HEK293T (cell line): ENCODE results near the gene APOBEC2.

ENCODE experiments used
- BHLHE40 ChIP-seq: fragments of 450-650 bp; IDR thresholded peaks from 2 replicates; pipeline ENCODE4 v1.6.1; 2016; ENCODE audit warnings: mild to moderate bottlenecking, moderate library complexity, borderline replicate concordance
- FOXA1 ChIP-seq: fragments of 450-650 bp; IDR thresholded peaks from 2 replicates; pipeline ENCODE4 v1.6.1; 2016; ENCODE audit warnings: mild to moderate bottlenecking
- L3MBTL2 ChIP-seq: fragments of 450-650 bp; conservative IDR thresholded peaks from 2 replicates; pipeline ENCODE4 v1.6.1; 2016; ENCODE audit warnings: mild to moderate bottlenecking
- NFRKB ChIP-seq: fragments of 450-650 bp; IDR thresholded peaks from 2 replicates; pipeline ENCODE4 v1.6.1; 2016; ENCODE audit warnings: mild to moderate bottlenecking, moderate library complexity
- SP1 ChIP-seq: fragments of 450-650 bp; IDR thresholded peaks from 2 replicates; pipeline ENCODE4 v1.6.1; 2017
- SUZ12 ChIP-seq: fragments of 450-650 bp; IDR thresholded peaks from 2 replicates; pipeline ENCODE4 v1.6.1; 2016; ENCODE audit warnings: mild to moderate bottlenecking
- ZNF384 ChIP-seq: fragments of 450-650 bp; IDR thresholded peaks from 2 replicates; pipeline ENCODE4 v1.6.1; 2016
- TF ChIP-seq, protein P1 (sequence below): fragments of 450-650 bp; IDR thresholded peaks from 2 replicates; pipeline ENCODE4 v1.6.1; 2016

DNA sequence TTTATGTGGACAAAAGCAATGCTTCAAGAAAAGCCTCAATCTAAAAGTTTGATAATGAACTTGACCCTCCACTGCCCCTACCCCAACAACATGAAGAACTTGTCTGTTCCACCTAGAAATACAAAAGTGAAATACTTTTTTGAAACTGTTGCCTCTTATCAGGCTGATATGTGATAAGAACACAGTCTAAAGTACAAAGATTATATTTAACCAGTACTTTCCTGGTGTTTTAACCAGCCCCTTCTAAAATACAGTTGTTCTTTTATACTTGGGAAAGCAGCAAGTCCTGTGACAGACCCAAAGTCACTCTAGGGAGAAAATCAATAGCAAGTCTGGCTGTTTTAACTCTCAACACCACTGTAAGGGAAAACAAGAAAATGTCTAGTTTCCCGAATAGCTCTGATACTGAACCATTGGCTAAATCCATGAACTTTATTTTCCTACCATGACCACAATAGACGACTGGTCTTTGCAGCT is 12.6 kb downstream of the APOBEC2 start:
- TF ChIP-seq FOXA1 (no peak), BHLHE40 (no peak), SUZ12 (no peak), ZNF384 (no peak), SP1 (no peak), L3MBTL2 (no peak), NFRKB (no peak)
- TF ChIP-seq, protein P1, sequence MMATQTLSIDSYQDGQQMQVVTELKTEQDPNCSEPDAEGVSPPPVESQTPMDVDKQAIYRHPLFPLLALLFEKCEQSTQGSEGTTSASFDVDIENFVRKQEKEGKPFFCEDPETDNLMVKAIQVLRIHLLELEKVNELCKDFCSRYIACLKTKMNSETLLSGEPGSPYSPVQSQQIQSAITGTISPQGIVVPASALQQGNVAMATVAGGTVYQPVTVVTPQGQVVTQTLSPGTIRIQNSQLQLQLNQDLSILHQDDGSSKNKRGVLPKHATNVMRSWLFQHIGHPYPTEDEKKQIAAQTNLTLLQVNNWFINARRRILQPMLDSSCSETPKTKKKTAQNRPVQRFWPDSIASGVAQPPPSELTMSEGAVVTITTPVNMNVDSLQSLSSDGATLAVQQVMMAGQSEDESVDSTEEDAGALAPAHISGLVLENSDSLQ = no peak
